Activated naive CD8-positive, alpha-beta T cell treated with anti-CD3 and anti-CD28 coated beads, Interleukin-2, amount 50 U/mL, for 24 hours (primary cell): ENCODE results near the gene ARHGAP32.
A peak's percentile ranks its signal among the peaks of the same experiment; 100 is the strongest.
"Not testable (repeated sequence)": the region's sequence is repeated elsewhere in the genome, so short reads cannot be mapped to it uniquely, and the experiment has no call there.

ENCODE experiments used
- ATAC-seq: fragments of 150-1000 bp; cut with Tn5 transposase; one replicate; pipeline ENCODE4 v1.10.0; 2021
- DNase-seq: peaks from one replicate; pipeline ENCODE4 v3.0.0; 2021
- H3K27ac Mint-ChIP-seq: one replicate; pipeline ENCODE4 v1.8.0; 2021; ENCODE audit warnings: mild to moderate bottlenecking, mixed read lengths
- H3K27me3 Mint-ChIP-seq: one replicate; pipeline ENCODE4 v1.8.0; 2021; ENCODE audit warnings: mixed read lengths
- H3K36me3 Mint-ChIP-seq: one replicate; pipeline ENCODE4 v1.8.0; 2021; ENCODE audit warnings: low read depth, mixed read lengths
- H3K4me1 Mint-ChIP-seq: one replicate; pipeline ENCODE4 v1.8.0; 2021; ENCODE audit warnings: mixed read lengths
- H3K4me3 Mint-ChIP-seq: one replicate; pipeline ENCODE4 v1.8.0; 2021; ENCODE audit warnings: mild to moderate bottlenecking, moderate library complexity, mixed read lengths
- H3K9me3 Mint-ChIP-seq: one replicate; pipeline ENCODE4 v1.8.0; 2021; ENCODE audit warnings: mixed read lengths

Gene ARHGAP32

GRCh38 chr11:129213261-129213660, 21.1 kb upstream of the ARHGAP32 start:
- no peaks in the 10 kb centered on the region for H3K36me3 Mint-ChIP-seq
- ATAC-seq (no peak), DNase-seq (no peak)
- no peak overlapping the region for H3K4me3 Mint-ChIP-seq
- peaks cover 2% of the 10 kb centered on the region for H3K4me1 Mint-ChIP-seq
- H3K27me3 Mint-ChIP-seq = no peaks in the 10 kb centered on the region
- H3K27ac Mint-ChIP-seq = no peak overlapping the region
- no peaks in the 10 kb centered on the region for H3K9me3 Mint-ChIP-seq

GRCh38 chr11:129211397-129211796, 19.3 kb upstream of the ARHGAP32 start:
- ATAC-seq (no peak), DNase-seq (no peak)
- no peak overlapping the region for H3K27ac Mint-ChIP-seq
- H3K4me3 Mint-ChIP-seq = no peak overlapping the region
- no peaks in the 10 kb centered on the region for H3K36me3 Mint-ChIP-seq
- no peaks in the 10 kb centered on the region for H3K9me3 Mint-ChIP-seq
- peaks cover 2% of the 10 kb centered on the region for H3K4me1 Mint-ChIP-seq
- H3K27me3 Mint-ChIP-seq = no peaks in the 10 kb centered on the region

- Mint-ChIP-seq H3K4me1 (peaks cover 2% of the 10 kb centered on the region), H3K36me3 (no peaks in the 10 kb centered on the region), H3K9me3 (no peaks in the 10 kb centered on the region), H3K27ac (no peak overlapping the region), H3K4me3 (no peak overlapping the region), H3K27me3 (no peaks in the 10 kb centered on the region)
- no peak for ATAC-seq
- no peak for DNase-seq
Measured at GRCh38 chr11:129210831-129211181, 18.7 kb upstream of the ARHGAP32 start.

- H3K27me3 Mint-ChIP-seq = no peaks in the 10 kb centered on the region
Measured at GRCh38 chr11:129209891-129210830, 18.0 kb upstream of the ARHGAP32 start.

GRCh38 chr11:129208863-129209262, 16.7 kb upstream of the ARHGAP32 start:
- DNase-seq (no peak), ATAC-seq (no peak)
- H3K27me3 Mint-ChIP-seq = no peaks in the 10 kb centered on the region
- no peak overlapping the region for H3K4me3 Mint-ChIP-seq
- H3K27ac Mint-ChIP-seq = no peak overlapping the region
- no peaks in the 10 kb centered on the region for H3K4me1 Mint-ChIP-seq
- H3K36me3 Mint-ChIP-seq = no peaks in the 10 kb centered on the region
- no peaks in the 10 kb centered on the region for H3K9me3 Mint-ChIP-seq

More at GRCh38 chr11:129209891-129210830, 18.0 kb upstream of the ARHGAP32 start:
- Mint-ChIP-seq H3K4me1 (peaks cover 2% of the 10 kb centered on the region), H3K36me3 (no peaks in the 10 kb centered on the region), H3K4me3 (no peak overlapping the region), H3K9me3 (no peaks in the 10 kb centered on the region), H3K27ac (no peak overlapping the region)
- ATAC-seq (no peak), DNase-seq (no peak)

GRCh38 chr11:129204150-129204838, 12.2 kb upstream of the ARHGAP32 start:
- Mint-ChIP-seq H3K27ac (no peak overlapping the region), H3K4me3 (no peak overlapping the region), H3K36me3 (peaks cover 9% of the 10 kb centered on the region), H3K9me3 (peaks cover 7% of the 10 kb centered on the region), H3K27me3 (no peaks in the 10 kb centered on the region), H3K4me1 (peaks cover 5% of the 10 kb centered on the region)
- ATAC-seq (no peak), DNase-seq (no peak)

GRCh38 chr11:129202646-129203045, 10.5 kb upstream of the ARHGAP32 start:
- ATAC-seq (no peak), DNase-seq (no peak)
- Mint-ChIP-seq H3K4me1 (peaks cover 5% of the 10 kb centered on the region), H3K9me3 (peaks cover 7% of the 10 kb centered on the region), H3K4me3 (no peak overlapping the region), H3K36me3 (peaks cover 16% of the 10 kb centered on the region), H3K27me3 (no peaks in the 10 kb centered on the region), H3K27ac (no peak overlapping the region)

GRCh38 chr11:129195682-129196081, 3.6 kb upstream of the ARHGAP32 start:
- H3K36me3 Mint-ChIP-seq = peaks cover 16% of the 10 kb centered on the region

GRCh38 chr11:129191649-129192048, 476 bp downstream of the ARHGAP32 start:
- Mint-ChIP-seq H3K9me3 (peaks cover 6% of the 10 kb centered on the region), H3K27me3 (no peaks in the 10 kb centered on the region), H3K4me1 (no peaks in the 10 kb centered on the region), H3K36me3 (no peaks in the 10 kb centered on the region), H3K4me3 (no peak overlapping the region), H3K27ac (no peak overlapping the region)
- DNase-seq (no peak), ATAC-seq (no peak)

More at GRCh38 chr11:129195682-129196081, 3.6 kb upstream of the ARHGAP32 start:
- no peak for DNase-seq
- Mint-ChIP-seq H3K27ac (no peak overlapping the region), H3K4me3 (no peak overlapping the region), H3K27me3 (no peaks in the 10 kb centered on the region), H3K4me1 (no peaks in the 10 kb centered on the region), H3K9me3 (peaks cover 7% of the 10 kb centered on the region)
- no peak for ATAC-seq

GRCh38 chr11:129190087-129190486, 2.0 kb downstream of the ARHGAP32 start:
- Mint-ChIP-seq H3K27me3 (no peaks in the 10 kb centered on the region), H3K4me1 (no peaks in the 10 kb centered on the region), H3K9me3 (peaks cover 18% of the 10 kb centered on the region), H3K36me3 (no peaks in the 10 kb centered on the region), H3K27ac (no peak overlapping the region), H3K4me3 (no peak overlapping the region)
- DNase-seq (no peak), ATAC-seq (no peak)

- Mint-ChIP-seq H3K4me1 (no peaks in the 10 kb centered on the region), H3K9me3 (peaks cover 18% of the 10 kb centered on the region)
Measured at GRCh38 chr11:129189646-129190045, 2.5 kb downstream of the ARHGAP32 start.

GRCh38 chr11:129185082-129185481, 7.0 kb downstream of the ARHGAP32 start:
- ATAC-seq, DNase-seq, H3K27ac Mint-ChIP-seq, H3K4me3 Mint-ChIP-seq, H3K36me3 Mint-ChIP-seq, H3K4me1 Mint-ChIP-seq, H3K27me3 Mint-ChIP-seq: not testable (repeated sequence)
- peaks cover 18% of the 10 kb centered on the region for H3K9me3 Mint-ChIP-seq

More at GRCh38 chr11:129189646-129190045, 2.5 kb downstream of the ARHGAP32 start:
- no peaks in the 10 kb centered on the region for H3K27me3 Mint-ChIP-seq
- no peak for DNase-seq
- H3K27ac Mint-ChIP-seq = no peak overlapping the region
- ATAC-seq = no peak
- H3K4me3 Mint-ChIP-seq = no peak overlapping the region
- H3K36me3 Mint-ChIP-seq = no peaks in the 10 kb centered on the region

- ATAC-seq (no peak), DNase-seq (no peak)
- H3K36me3 Mint-ChIP-seq = no peaks in the 10 kb centered on the region
- H3K27me3 Mint-ChIP-seq = no peaks in the 10 kb centered on the region
- no peaks in the 10 kb centered on the region for H3K4me1 Mint-ChIP-seq
- H3K4me3 Mint-ChIP-seq = no peak overlapping the region
- H3K9me3 Mint-ChIP-seq = peaks cover 18% of the 10 kb centered on the region
- no peak overlapping the region for H3K27ac Mint-ChIP-seq
Measured at GRCh38 chr11:129184581-129184980, 7.5 kb downstream of the ARHGAP32 start.

- ATAC-seq = no peak
Measured at GRCh38 chr11:129167315-129167714, 24.8 kb downstream of the ARHGAP32 start.

GRCh38 chr11:129163714-129164164, 28.4 kb downstream of the ARHGAP32 start:
- Mint-ChIP-seq H3K27me3 (no peaks in the 10 kb centered on the region), H3K4me1 (peaks cover 11% of the 10 kb centered on the region), H3K4me3 (no peak overlapping the region), H3K27ac (no peak overlapping the region), H3K36me3 (peaks cover 36% of the 10 kb centered on the region), H3K9me3 (peaks cover 24% of the 10 kb centered on the region)
- ATAC-seq (peak; percentile 88), DNase-seq (no peak)

More at GRCh38 chr11:129167315-129167714, 24.8 kb downstream of the ARHGAP32 start:
- H3K4me1 Mint-ChIP-seq = peaks cover 7% of the 10 kb centered on the region
- H3K9me3 Mint-ChIP-seq = peaks cover 40% of the 10 kb centered on the region
- no peaks in the 10 kb centered on the region for H3K27me3 Mint-ChIP-seq
- no peak overlapping the region for H3K27ac Mint-ChIP-seq
- no peak overlapping the region for H3K4me3 Mint-ChIP-seq
- peaks cover 18% of the 10 kb centered on the region for H3K36me3 Mint-ChIP-seq
- DNase-seq = no peak
